Right ventricle myocardium inferior (tissue), 1 donor: ENCODE results near the gene DDOST. TPM values are rescaled to one million over a fixed set of nuclear protein-coding genes. Genes with fewer than 3 reads are reported as not detected.
A peak's percentile ranks its signal among the peaks of the same experiment; 100 is the strongest.
"Not testable (repeated sequence)": the region's sequence is repeated elsewhere in the genome, so short reads cannot be mapped to it uniquely, and the experiment has no call there.

Source experiments
- ATAC-seq: fragments of 200-7000 bp; cut with Tn5 transposase; one replicate; pipeline ENCODE4 v1.9.1; 2020; ENCODE audit warnings: mild to moderate bottlenecking, moderate library complexity
- DNase-seq: peaks from one replicate; pipeline ENCODE4 v3.0.0; 2021; ENCODE audit errors: missing footprints
- intact Hi-C: fragments of 100-400 bp; cut with DNase I; formaldehyde crosslinking; loops from one replicate; pipeline ENCODE4 v1.11.0; 2022
- total RNA-seq: library from RNA; stranded (reverse); fragmentation: NEBNext Ultra II Directional; extraction: Animal tissue kit (Norgen Biotek cat#: 25700); gene quantifications from one replicate; pipeline ENCODE4 v1.2.1, GENCODE V29; 2021
- donor health status: DM: no; HTN: yes; CAD: no; lungs with severe emphysema.

Gene DDOST
- total RNA-seq, 1 donor from 2014 or later = 150 TPM

DNA sequence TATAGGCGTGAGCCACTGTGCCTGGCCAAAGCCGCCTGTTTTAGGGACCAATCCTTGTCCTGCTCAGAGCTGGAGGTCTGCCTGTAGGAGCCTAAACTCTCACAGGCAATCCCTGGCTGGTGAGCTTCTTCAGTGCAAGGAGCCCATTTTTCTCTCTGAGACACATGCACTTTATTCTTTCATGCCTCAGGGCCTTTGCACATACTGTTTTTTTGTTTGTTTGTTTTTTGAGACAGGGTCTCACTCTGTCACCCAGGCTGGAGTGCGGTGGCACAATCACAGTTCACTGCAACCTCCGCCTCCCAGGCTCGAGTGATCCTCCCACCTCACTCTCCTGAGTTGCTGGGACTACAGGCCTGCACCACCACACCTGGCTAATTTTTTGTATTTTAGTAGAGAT lies 49.5 kb downstream of the DDOST start:
- DNase-seq = no peak
- ATAC-seq = no peak
- intact Hi-C loops = no loop called here

DNA sequence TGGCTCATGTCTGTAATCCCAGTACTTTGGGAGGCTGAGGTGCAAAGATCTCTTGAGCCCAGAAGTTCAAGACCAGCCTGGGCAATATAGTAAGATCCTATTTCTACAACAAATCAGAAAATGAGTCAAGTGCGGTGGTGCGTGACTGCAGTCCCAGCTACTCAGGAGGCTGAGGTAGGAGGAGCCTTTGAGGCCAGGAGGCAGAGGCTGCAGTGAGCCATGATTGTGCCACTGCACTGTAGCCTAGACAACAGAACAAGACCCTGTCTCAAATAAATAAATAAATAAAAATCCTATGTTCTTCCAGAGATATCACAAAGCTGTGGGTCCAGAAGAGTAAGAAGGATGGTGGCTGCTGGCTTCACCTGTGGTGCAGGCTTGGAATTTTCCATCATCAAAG lies 50.2 kb downstream of the DDOST start:
- intact Hi-C loops = no loop called here
- ATAC-seq (no peak), DNase-seq (no peak)

DNA sequence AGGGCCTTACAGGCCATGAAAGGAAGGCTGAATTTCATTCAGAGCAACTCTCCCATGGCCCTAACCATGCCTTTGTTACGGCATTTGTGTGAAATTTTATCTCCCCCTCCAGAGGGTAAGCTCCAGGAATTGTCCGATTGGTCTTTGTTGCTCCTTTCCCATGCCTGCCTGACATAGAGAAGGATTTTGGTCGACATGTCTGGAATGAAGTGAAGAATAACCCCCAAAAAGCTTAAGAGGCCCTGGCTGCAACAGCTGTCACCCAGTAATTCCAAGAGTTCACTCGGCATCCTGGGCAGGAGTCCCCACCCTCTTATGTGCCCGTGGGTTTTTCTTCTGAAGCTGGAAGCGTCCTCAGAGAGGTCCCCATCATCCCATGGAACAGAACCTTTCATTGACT lies 51.6 kb downstream of the DDOST start:
- intact Hi-C loops = no loop called here
- ATAC-seq = no peak

DNA sequence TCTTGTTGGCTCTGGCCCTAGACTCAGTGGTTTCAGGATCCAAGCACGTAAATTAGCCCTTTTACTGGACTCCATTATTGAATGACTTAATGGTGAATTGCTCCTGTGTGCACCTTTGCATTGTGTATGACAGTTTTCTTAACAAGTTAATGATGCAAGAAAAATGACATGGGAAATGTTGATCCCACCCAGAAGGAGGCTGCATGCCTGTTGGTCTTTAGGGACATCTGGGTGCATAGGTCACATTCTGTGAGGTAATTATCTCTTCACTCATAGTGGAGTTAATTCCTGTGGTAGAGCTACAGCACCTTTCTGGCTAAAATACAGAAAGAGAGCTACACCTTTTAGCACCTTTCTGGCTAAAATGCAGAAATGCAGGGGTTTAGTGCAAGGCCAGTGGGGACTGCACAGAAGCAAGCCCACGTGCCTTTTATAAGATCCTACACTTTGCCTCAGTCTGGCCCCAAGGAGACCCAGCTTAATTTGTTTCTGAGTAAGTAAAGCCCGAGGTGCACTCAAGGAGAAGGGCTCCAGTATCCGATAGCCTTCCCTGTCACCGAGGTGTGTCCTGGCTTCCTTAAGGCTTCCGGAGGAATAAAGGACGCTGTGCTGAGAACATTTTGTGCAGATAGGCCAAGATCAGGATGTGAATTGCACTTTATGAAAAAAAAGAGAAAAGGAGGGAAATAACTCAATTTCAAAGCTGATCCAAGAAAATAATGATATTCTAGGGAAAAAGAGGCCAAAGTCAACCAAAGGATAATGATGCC lies 54.2 kb downstream of the DDOST start:
- intact Hi-C loops, DNase-seq, ATAC-seq: not testable (repeated sequence)

More for the DNA sequence above, 51.6 kb downstream of the DDOST start:
- no peak for DNase-seq

DNA sequence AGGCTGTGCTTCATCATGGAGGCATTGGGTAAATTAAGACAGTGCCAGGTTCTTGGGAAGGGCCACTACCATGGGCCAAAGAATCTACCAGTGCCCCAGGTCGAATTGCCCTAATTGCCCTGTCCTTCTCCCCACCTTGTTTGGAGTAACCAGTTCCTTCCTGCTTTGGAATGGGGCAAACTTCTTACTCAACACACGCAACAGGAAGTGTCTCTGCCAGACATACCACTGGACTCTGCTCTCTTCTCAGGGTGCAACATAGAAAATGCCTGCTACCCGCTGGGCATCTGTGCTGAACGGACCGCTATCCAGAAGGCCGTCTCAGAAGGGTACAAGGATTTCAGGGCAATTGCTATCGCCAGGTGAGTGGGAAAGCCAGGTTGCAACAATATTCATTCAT lies 56.5 kb downstream of the DDOST start:
- ATAC-seq = no peak
- intact Hi-C loops = no loop called here
- DNase-seq = no peak

DNA sequence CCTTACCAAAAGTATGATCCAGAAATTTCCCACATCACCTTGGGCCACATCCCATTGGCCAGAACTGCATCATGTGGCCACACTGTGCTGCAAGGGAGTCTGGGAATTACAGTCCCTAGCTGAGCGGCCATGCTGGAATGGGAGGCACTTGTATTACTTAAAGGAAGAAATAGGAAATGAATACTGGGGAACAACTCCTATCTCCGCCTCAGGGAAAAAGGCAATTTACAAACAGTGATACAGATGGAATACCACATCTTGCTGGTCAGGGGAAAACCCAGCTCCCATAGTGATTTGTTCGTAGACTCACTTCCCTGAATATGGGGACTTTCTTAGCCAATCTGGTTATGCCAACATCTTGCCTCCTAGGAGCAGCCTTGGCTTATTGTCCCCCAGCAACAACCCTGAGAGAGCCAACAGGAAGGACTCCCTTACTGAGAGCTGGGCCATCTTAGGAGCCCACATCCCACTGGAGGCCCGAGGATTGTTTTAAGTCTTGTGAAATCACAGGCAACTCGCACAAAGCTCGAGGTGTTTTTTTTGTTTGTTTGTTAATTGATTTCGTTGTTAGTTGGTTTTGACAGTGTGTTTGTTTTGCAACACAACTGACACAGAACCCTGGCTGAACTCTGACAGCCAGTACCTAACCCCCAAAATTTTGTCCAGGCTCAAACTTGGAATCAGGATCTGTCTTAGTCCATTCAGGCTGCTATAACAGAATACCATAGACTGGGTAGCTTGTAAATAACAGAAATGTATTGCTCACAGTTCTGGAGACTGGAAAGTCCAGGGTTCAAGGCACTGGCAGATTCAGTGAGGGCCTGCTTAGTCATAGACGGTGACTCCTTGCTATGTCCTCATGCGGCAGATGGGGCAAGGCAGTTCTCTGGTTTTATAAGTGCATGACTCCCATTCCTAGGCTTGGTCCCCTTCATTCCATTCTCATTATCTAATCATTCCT lies 57.4 kb downstream of the DDOST start:
- no peak for ATAC-seq
- intact Hi-C loops = no loop called here
- DNase-seq = peak; percentile 31

DNA sequence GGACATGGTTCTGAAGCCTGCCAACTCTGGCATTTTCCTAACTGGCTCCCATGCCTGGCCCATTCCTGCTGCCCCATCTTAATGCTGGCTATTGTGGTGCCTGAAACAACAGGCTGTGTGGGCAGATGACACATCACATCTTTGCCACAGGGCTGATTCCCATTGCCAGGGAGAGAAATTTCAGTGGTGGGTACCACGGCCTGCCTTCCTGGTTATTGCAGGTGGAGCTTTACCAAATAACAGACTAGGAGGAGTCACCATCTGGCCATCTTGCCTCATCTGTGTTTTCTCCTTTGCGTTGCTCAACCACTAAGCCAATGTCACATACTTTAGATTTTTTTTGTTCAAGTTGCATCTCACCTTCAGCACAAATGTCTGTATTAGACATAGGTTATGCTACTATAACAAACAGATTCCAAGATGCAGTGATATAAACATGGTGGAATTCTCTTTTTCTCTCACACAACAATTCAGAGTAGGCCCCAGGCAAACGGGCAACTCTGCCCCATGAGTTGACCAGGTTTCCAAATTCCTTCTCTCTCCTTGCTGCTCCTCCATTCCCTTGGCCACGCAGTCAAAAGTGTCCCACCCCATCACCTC lies 58.2 kb downstream of the DDOST start:
- intact Hi-C loops = no loop called here
- ATAC-seq = no peak
- no peak for DNase-seq

Other genes starting within 250 kb of the DDOST start
- 11.8 TPM for gene CAMK2N1, start 175.2 kb downstream of the DDOST start, total RNA-seq
- 44.6 TPM for gene MUL1, start 153.2 kb downstream of the DDOST start, total RNA-seq
- gene FAM43B, start 108.8 kb downstream of the DDOST start, total RNA-seq = 4.5 TPM
- 3.2 TPM for gene CDA, start 72.3 kb downstream of the DDOST start, total RNA-seq
- 288 TPM for gene PINK1, start 27.9 kb downstream of the DDOST start, total RNA-seq
- gene KIF17, start 56.6 kb upstream of the DDOST start, total RNA-seq = 6.0 TPM
- not detected for gene SH2D5, start 71.3 kb upstream of the DDOST start, total RNA-seq
- 110 TPM for gene HP1BP3, start 125.9 kb upstream of the DDOST start, total RNA-seq